HFFc6 (cell line): ENCODE results near the gene F2. TPM values are rescaled to one million over a fixed set of nuclear protein-coding genes. Genes with fewer than 3 reads are reported as not detected.

ENCODE experiments used
- DNase-seq: peaks from one replicate; pipeline ENCODE4 v3.0.0-alpha.2; 2018
- H3K27ac Mint-ChIP-seq: 2 replicates; pipeline ENCODE4 v1.8.0; 2020; ENCODE audit warnings: mild to moderate bottlenecking, mixed read lengths
- H3K27me3 Mint-ChIP-seq: 2 replicates; pipeline ENCODE4 v1.8.0; 2021; ENCODE audit warnings: mild to moderate bottlenecking, moderate library complexity, mixed read lengths; ENCODE audit not compliant: insufficient read depth
- H3K36me3 Mint-ChIP-seq: 2 replicates; pipeline ENCODE4 v1.8.0; 2021; ENCODE audit warnings: low read depth, mixed read lengths
- H3K4me1 Mint-ChIP-seq: 2 replicates; pipeline ENCODE4 v1.8.0; 2020; ENCODE audit warnings: low read depth, mixed read lengths
- H3K4me3 Mint-ChIP-seq: 2 replicates; pipeline ENCODE4 v1.8.0; 2020; ENCODE audit warnings: mild to moderate bottlenecking, moderate library complexity, mixed read lengths
- H3K9me3 Mint-ChIP-seq: 2 replicates; pipeline ENCODE4 v1.8.0; 2020; ENCODE audit warnings: mild to moderate bottlenecking, mixed read lengths
- total RNA-seq, 6 experiments: library from RNA; stranded (reverse); fragmentation: NEBNext Ultra II Directional; extraction: Animal tissue kit (Norgen Biotek cat#: 25700); gene quantifications; 2 replicates in 1 of 6; 3 replicates in 5 of 6; pipeline ENCODE4 v1.2.3, GENCODE V29; 2021
- TF ChIP-seq, protein P1 (sequence below): fragments of 200-600 bp; sonication (generic); IDR thresholded peaks from 2 replicates; pipeline ENCODE4 v1.5.0; 2021; ENCODE audit warnings: antibody characterized with exemption, mild to moderate bottlenecking

Gene F2
- total RNA-seq, 6 experiments from 2014 or later, result not detected

DNA sequence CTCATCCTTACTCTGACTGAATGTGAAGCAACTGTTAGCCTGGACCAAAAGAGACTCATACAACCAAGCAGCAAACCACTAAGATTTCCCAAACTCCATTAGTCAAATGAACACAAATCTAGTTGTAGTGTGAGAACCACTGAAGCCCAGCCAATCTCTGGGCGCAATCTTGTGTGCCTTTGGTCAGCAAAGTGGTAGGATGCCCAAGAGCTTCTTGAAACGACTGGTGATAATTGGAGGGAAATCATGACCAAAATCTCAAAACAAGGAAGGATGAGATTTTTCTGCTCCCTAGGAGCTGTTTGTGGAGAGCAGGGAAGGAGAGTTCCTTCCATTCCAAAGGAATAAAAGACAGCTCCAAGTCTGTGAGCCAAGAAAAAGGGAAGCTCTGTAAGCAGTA lies 24.0 kb downstream of the F2 start:
- no peak for DNase-seq
- Mint-ChIP-seq H3K4me1 (no peaks in the 10 kb centered on the region), H3K9me3 (no peaks in the 10 kb centered on the region), H3K4me3 (no peak overlapping the region), H3K36me3 (peaks cover 62% of the 10 kb centered on the region), H3K27ac (no peak overlapping the region), H3K27me3 (no peaks in the 10 kb centered on the region; the same call in none of the 2 replicates)
- TF ChIP-seq, protein P1, sequence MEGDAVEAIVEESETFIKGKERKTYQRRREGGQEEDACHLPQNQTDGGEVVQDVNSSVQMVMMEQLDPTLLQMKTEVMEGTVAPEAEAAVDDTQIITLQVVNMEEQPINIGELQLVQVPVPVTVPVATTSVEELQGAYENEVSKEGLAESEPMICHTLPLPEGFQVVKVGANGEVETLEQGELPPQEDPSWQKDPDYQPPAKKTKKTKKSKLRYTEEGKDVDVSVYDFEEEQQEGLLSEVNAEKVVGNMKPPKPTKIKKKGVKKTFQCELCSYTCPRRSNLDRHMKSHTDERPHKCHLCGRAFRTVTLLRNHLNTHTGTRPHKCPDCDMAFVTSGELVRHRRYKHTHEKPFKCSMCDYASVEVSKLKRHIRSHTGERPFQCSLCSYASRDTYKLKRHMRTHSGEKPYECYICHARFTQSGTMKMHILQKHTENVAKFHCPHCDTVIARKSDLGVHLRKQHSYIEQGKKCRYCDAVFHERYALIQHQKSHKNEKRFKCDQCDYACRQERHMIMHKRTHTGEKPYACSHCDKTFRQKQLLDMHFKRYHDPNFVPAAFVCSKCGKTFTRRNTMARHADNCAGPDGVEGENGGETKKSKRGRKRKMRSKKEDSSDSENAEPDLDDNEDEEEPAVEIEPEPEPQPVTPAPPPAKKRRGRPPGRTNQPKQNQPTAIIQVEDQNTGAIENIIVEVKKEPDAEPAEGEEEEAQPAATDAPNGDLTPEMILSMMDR, result no peak

DNA sequence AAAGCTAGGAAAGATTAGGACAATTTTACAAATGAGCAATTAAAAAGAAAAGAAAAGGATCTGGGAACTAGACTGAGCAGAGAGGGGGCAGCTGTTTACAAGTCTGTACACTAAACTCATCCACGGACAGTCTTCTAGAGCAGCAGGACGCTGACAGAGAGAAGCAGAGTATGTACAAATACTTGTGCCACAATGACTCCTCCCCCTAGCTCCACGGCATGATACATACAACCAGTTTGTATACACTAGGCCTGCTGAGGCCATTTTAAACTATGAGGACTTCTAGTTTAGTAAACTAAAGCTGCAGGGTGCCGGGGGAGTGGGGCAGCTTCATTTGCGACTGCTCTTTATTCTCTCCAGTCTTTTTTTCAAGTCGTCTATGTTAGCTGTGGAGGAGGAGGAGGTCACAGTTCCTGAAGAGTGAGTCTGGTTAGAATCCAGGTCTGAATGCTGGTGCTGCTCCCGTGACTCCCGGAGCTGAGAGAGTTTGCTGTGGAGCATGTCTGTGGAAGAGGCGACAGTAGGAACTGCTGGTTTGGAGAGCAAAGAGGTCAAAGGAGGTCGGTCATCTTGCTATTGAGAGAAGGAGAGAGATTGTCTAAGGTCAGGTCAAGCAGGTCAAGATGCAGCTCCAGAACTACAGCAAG lies 24.8 kb downstream of the F2 start:
- Mint-ChIP-seq H3K9me3 (no peaks in the 10 kb centered on the region), H3K27ac (no peak overlapping the region), H3K4me1 (no peaks in the 10 kb centered on the region), H3K36me3 (peaks cover 66% of the 10 kb centered on the region), H3K27me3 (no peaks in the 10 kb centered on the region; the same call in none of the 2 replicates), H3K4me3 (no peak overlapping the region)
- no peak for DNase-seq
- TF ChIP-seq, protein P1, result no peak

DNA sequence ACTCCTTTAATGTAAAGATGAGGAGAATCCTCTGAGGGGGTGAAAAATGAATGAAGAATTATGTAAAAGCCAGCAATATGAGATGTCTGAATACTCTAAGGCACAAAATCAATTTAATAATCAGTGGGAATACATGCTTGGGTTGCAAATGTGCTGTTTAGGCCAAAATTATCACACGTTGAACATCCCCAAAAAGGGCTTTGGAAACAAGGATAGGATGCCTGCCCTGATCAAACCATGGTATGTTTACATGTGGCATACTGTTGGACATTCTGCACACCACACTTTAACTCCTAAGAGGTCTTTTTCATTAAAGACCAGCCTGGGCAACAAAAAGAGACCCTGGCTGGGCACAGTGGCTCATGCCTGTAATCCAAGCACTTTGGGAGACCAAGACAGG lies 26.3 kb downstream of the F2 start:
- H3K27me3 Mint-ChIP-seq, result no peaks in the 10 kb centered on the region; the same call in none of the 2 replicates
- TF ChIP-seq, protein P1, result no peak
- no peaks in the 10 kb centered on the region for H3K9me3 Mint-ChIP-seq
- DNase-seq, result no peak
- no peaks in the 10 kb centered on the region for H3K4me1 Mint-ChIP-seq
- H3K36me3 Mint-ChIP-seq, result peaks cover 65% of the 10 kb centered on the region
- H3K27ac Mint-ChIP-seq, result no peak overlapping the region
- no peak overlapping the region for H3K4me3 Mint-ChIP-seq

DNA sequence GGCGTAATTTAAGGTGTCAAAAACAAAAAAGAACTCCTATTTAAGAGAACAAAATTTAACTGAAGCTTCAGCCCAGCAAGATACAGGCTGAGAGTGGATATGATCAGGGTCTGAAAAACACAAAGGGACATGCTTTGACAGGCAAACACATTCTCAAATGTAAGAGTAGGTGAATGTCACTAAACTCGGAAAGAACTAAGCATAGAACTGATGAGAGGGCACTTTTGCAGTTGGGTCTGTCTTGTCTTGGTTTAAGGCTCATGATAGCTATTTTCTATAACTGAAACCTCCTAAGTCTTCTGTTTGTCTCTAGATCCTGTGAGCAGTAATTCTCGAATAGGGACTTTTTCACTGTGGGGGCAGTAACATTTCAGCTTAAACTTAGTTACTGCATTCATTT lies 27.0 kb downstream of the F2 start:
- DNase-seq, result no peak
- H3K9me3 Mint-ChIP-seq, result no peaks in the 10 kb centered on the region
- TF ChIP-seq, protein P1, result no peak
- no peak overlapping the region for H3K4me3 Mint-ChIP-seq
- H3K36me3 Mint-ChIP-seq, result peaks cover 69% of the 10 kb centered on the region
- H3K4me1 Mint-ChIP-seq, result no peaks in the 10 kb centered on the region
- no peak overlapping the region for H3K27ac Mint-ChIP-seq
- H3K27me3 Mint-ChIP-seq, result no peaks in the 10 kb centered on the region; the same call in none of the 2 replicates

DNA sequence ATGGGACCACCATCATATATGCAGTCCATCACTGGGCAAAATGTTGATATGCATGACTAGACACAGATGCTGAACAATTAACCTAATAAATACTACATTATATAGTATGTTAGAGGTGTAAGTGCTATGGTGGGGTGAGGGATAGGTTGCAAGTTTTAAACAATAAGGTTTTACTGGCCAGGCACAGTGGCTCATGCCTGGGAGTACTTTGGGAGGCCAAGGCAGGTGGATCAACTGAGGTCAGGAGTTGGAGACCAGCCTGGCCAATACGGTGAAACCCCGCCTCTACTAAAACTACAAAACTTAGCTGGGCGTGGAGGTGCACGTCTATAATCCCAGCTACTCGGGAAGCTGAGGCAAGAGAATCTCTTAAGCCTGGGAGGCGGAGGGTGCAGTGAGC lies 28.1 kb downstream of the F2 start:
- H3K36me3 Mint-ChIP-seq, result peaks cover 65% of the 10 kb centered on the region
- no peak overlapping the region for H3K27ac Mint-ChIP-seq
- H3K4me1 Mint-ChIP-seq, result no peaks in the 10 kb centered on the region
- no peaks in the 10 kb centered on the region for H3K9me3 Mint-ChIP-seq
- H3K4me3 Mint-ChIP-seq, result no peak overlapping the region
- TF ChIP-seq, protein P1, result no peak
- DNase-seq, result no peak
- no peaks in the 10 kb centered on the region; the same call in 1 of the 2 replicates for H3K27me3 Mint-ChIP-seq
